Embryonic facial prominence (tissue), 1 donor: ENCODE data around the gene THSD4.
A peak's percentile ranks its signal among the peaks of the same experiment; 100 is the strongest.

Experiments used
- DNase-seq: peaks from one replicate; pipeline ENCODE4 v3.0.0-alpha.2; 2016; ENCODE audit errors: extremely low spot score

The THSD4 gene

GRCh38 chr15:71781179-71781964, 666.1 kb downstream of the THSD4 start:
- DNase-seq = no peak

GRCh38 chr15:71781965-71782265, 666.6 kb downstream of the THSD4 start:
- no peak for DNase-seq

GRCh38 chr15:71782422-71783165, 667.3 kb downstream of the THSD4 start:
- DNase-seq = no peak

GRCh38 chr15:71784719-71785118, 669.4 kb downstream of the THSD4 start:
- no peak for DNase-seq

- DNase-seq = no peak
Observed at GRCh38 chr15:71785996-71786395, 670.7 kb downstream of the THSD4 start.

GRCh38 chr15:71786673-71787072, 671.4 kb downstream of the THSD4 start:
- no peak for DNase-seq

GRCh38 chr15:71788646-71789579, 673.6 kb downstream of the THSD4 start:
- DNase-seq = no peak

GRCh38 chr15:71789616-71790015, 674.3 kb downstream of the THSD4 start:
- no peak for DNase-seq

GRCh38 chr15:71790081-71790480, 674.8 kb downstream of the THSD4 start:
- no peak for DNase-seq

- DNase-seq = no peak
Observed at GRCh38 chr15:71791975-71792374, 676.7 kb downstream of the THSD4 start.

- no peak for DNase-seq
Observed at GRCh38 chr15:71792521-71792920, 677.2 kb downstream of the THSD4 start.

GRCh38 chr15:71798641-71799040, 683.4 kb downstream of the THSD4 start:
- no peak for DNase-seq

- no peak for DNase-seq
Observed at GRCh38 chr15:71800190-71800589, 684.9 kb downstream of the THSD4 start.

- DNase-seq = peak; percentile 73
Observed at GRCh38 chr15:71800835-71801745, 685.8 kb downstream of the THSD4 start.

- no peak for DNase-seq
Observed at GRCh38 chr15:71801935-71802655, 686.8 kb downstream of the THSD4 start.

- DNase-seq = no peak
Observed at GRCh38 chr15:71802770-71803169, 687.5 kb downstream of the THSD4 start.

GRCh38 chr15:71804226-71804625, 689.0 kb downstream of the THSD4 start:
- DNase-seq = no peak

- no peak for DNase-seq
Observed at GRCh38 chr15:71804695-71805470, 689.6 kb downstream of the THSD4 start.

- DNase-seq = no peak
Observed at GRCh38 chr15:71806452-71806931, 691.2 kb downstream of the THSD4 start.
